Endothelial cell of umbilical vein (primary cell): Measurements from ENCODE around the gene DDX42. TPM values are rescaled to one million over a fixed set of nuclear protein-coding genes. Genes with fewer than 3 reads are reported as not detected.

Experiments used
- BruUV-seq: library from RNA; stranded (reverse); fragments of 400-500 nt; replicated peaks from 2 replicates; lab custom pipeline; 2021; lab: Mats Ljungman, UMichigan
- CTCF ChIA-PET: fragments of 300-600, 350-600 bp; sonication (Branson Sonifier 250); formaldehyde crosslinking; loops from one replicate; lab custom pipeline; 2021; ENCODE audit warnings: antibody characterized with exemption, inconsistent platforms; lab: Charles Lee
- POLR2A ChIA-PET: fragments of 300-600, 350-600 bp; sonication (Branson Sonifier 250); formaldehyde crosslinking; loops from one replicate; lab custom pipeline; 2021; ENCODE audit warnings: antibody characterized with exemption, inconsistent platforms; lab: Charles Lee
- DNase-seq: peaks from one replicate; pipeline ENCODE4 v3.0.0-alpha.2; 2011; ENCODE audit warnings: low read depth, low spot score
- FAIRE-seq: peaks from 2 replicates; lab custom pipeline; 2011; peaks lifted over from hg19 to GRCh38; lab: Jason Lieb, UNC
- H2AFZ ChIP-seq: 2 replicates; pipeline ENCODE4 v1.6.0; 2012; ENCODE audit warnings: low read depth, low read length, control low read depth, inconsistent platforms
- H3K27ac ChIP-seq: 2 replicates; pipeline ENCODE4 v1.5.1; 2011; ENCODE audit warnings: low read depth, mild to moderate bottlenecking, control low read depth, low read length, moderate library complexity; ENCODE audit not compliant: insufficient read depth
- H3K27me3 ChIP-seq, 2 experiments: 2 replicates each; pipeline versions ENCODE4 v1.6.0 to v1.6.1; 2011; ENCODE audit warnings: low read length in 2 of 2, mixed read lengths in 1 of 2; ENCODE audit not compliant: control insufficient read depth in 2 of 2, insufficient read depth in 2 of 2
- H3K36me3 ChIP-seq, 2 experiments: 2 replicates in 1 of 2; 3 replicates in 1 of 2; pipeline ENCODE4 v1.5.1; 2011; ENCODE audit warnings: low read length in 2 of 2, mild to moderate bottlenecking in 1 of 2, moderate library complexity in 1 of 2; ENCODE audit not compliant: control insufficient read depth in 2 of 2, insufficient read depth in 2 of 2; ENCODE audit errors: extremely low read depth in 1 of 2
- H3K4me1 ChIP-seq: 3 replicates; pipeline ENCODE4 v1.5.1; 2011; ENCODE audit warnings: mild to moderate bottlenecking, low read length; ENCODE audit not compliant: control insufficient read depth, insufficient read depth; ENCODE audit errors: extremely low read depth
- H3K4me2 ChIP-seq: 2 replicates; pipeline ENCODE4 v1.6.1; 2011; ENCODE audit warnings: low read length, control low read depth, mixed read lengths; ENCODE audit not compliant: insufficient read depth
- H3K4me3 ChIP-seq, 3 experiments: fragments of 200-600 bp in 1 of 3; sonication (generic), shearing (Covaris generic) in 1 of 3; replicated peaks in 1 of 3; 2 replicates each; pipeline ENCODE4 v1.5.1; 2011 to 2016; ENCODE audit warnings: control low read depth in 3 of 3, low read length in 3 of 3, mild to moderate bottlenecking in 2 of 3, inconsistent platforms in 1 of 3, low read depth in 1 of 3, moderate library complexity in 1 of 3; ENCODE audit not compliant: insufficient read depth in 1 of 3
- H3K79me2 ChIP-seq: 2 replicates; pipeline ENCODE4 v1.6.0; 2012; ENCODE audit warnings: low read length, inconsistent platforms; ENCODE audit not compliant: control insufficient read depth, insufficient read depth
- H3K9ac ChIP-seq: replicated peaks from 2 replicates; pipeline ENCODE3; 2011; ENCODE audit warnings: low read length, control low read depth; ENCODE audit not compliant: insufficient read depth; ENCODE audit errors: extremely low read depth
- H3K9me1 ChIP-seq: replicated peaks from 3 replicates; pipeline ENCODE4 v1.6.0; 2011; ENCODE audit warnings: mild to moderate bottlenecking, low read length; ENCODE audit not compliant: control insufficient read depth, insufficient read depth; ENCODE audit errors: extremely low read depth
- H3K9me3 ChIP-seq: replicated peaks from 2 replicates; pipeline ENCODE4 v1.5.1; 2012; ENCODE audit warnings: low read length, inconsistent platforms; ENCODE audit not compliant: control insufficient read depth, insufficient read depth
- H4K20me1 ChIP-seq: replicated peaks from 2 replicates; pipeline ENCODE3; 2011; ENCODE audit warnings: mild to moderate bottlenecking, low read length; ENCODE audit not compliant: control insufficient read depth, insufficient read depth; ENCODE audit errors: extremely low read depth
- EZH2 ChIP-seq: IDR thresholded peaks from 2 replicates; pipeline ENCODE4 v1.6.1; 2012; ENCODE audit warnings: borderline replicate concordance, low read depth, mild to moderate bottlenecking, moderate library complexity, low read length, inconsistent platforms; ENCODE audit not compliant: severe bottlenecking
- FOS ChIP-seq: IDR thresholded peaks from 2 replicates; pipeline ENCODE4 v1.6.1; 2011; ENCODE audit warnings: mild to moderate bottlenecking, low read length, moderate library complexity, borderline replicate concordance; ENCODE audit not compliant: insufficient read depth
- GATA2 ChIP-seq: IDR thresholded peaks from 2 replicates; pipeline ENCODE4 v1.7.0; 2011; ENCODE audit warnings: low read depth, mild to moderate bottlenecking, moderate library complexity, mixed read lengths, low read length; ENCODE audit not compliant: insufficient read length, insufficient read depth
- MYC ChIP-seq: IDR thresholded peaks from one replicate; pipeline ENCODE4 v1.6.1; 2011; ENCODE audit warnings: mild to moderate bottlenecking, low read depth, low read length
- dilution Hi-C: fragments of 300-500 bp; cut with MboI; formaldehyde crosslinking; loops from one replicate; pipeline ENCODE4 v1.15.0; 2019; ENCODE audit warnings: low sequenced_read_pairs; ENCODE audit not compliant: extremely low pct_ligation_motif_present
- intact Hi-C: fragments of 100-400 bp; cut with micrococcal nuclease; formaldehyde crosslinking; loops from one replicate; pipeline ENCODE4 v1.10.0; 2022
- polyA plus RNA-seq, 4 experiments: library from polyadenylated mRNA; depleted of rRNA in 3 of 4; stranded (reverse) in 3 of 4; unstranded in 1 of 4; fragments of >200 nt; gene quantifications; 2 replicates each; pipeline versions ENCODE4 v1.2.1 to v1.2.3, GENCODE V29; 2011 to 2012; ENCODE audit warnings: missing spikeins in 1 of 4
- total RNA-seq: library from RNA; stranded (reverse); gene quantifications from 2 replicates; pipeline ENCODE4 v1.2.3, GENCODE V29; 2021
- TF ChIP-seq, protein P1 (sequence below), 2 donors: IDR thresholded peaks; 1 replicate in 1 of 2; 2 replicates in 1 of 2; pipeline ENCODE4 v1.5.1; 2011; ENCODE audit warnings: low read length in 2 of 2, mild to moderate bottlenecking in 2 of 2, moderate library complexity in 2 of 2, control low read depth in 1 of 2, inconsistent platforms in 1 of 2, low read depth in 1 of 2; ENCODE audit not compliant: insufficient read depth in 1 of 2; ENCODE audit errors: extremely low read depth in 1 of 2

Gene DDX42
- total and polyA plus RNA-seq, 2 donors (not counting 3 experiments of a cell fraction or from before 2014, with no cell fraction given): 48.1 to 124 TPM

DNA sequence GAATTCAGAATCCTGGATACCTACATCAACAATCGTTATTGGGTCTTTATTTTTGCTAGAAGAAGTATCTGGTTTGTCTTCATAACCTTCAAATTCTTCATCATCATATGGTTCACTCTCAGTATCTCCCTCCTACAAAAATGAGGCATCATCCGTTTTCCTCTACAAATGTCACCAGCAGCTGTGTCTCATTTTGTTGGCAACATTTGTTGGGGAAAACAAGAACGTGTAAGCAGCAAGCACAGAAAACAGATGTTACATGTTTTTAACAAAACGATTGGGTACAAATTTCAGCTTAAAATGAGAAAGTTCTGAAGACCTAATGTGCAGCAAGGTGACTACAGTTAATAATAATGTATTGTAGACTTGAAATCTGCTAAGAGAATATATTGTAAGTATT lies 9.3 kb upstream of the DDX42 start:
- H3K4me1 ChIP-seq: peaks cover 9% of the 10 kb centered on the region
- peaks cover 45% of the 10 kb centered on the region for H3K79me2 ChIP-seq
- CTCF ChIA-PET: interaction anchor here (1.5 kb wide), 1 partner anchor 15 kb away, joined by 3 read pairs; no protein-coding TSS in a partner anchor
- H4K20me1 ChIP-seq: peaks cover 4% of the 10 kb centered on the region
- intact Hi-C loops: no loop called here
- H3K4me2 ChIP-seq: no peak overlapping the region
- BruUV-seq: no TSS peak
- H3K4me3 ChIP-seq: no peak overlapping the region
- POLR2A ChIA-PET: interaction anchor here (0.7 to 1.1 kb wide), 2 partner anchors 9 to 12 kb away, joined by 4 read pairs; partner anchors contain the start of gene CCDC47
- DNase-seq (no peak), FAIRE-seq (no peak)
- no peaks in the 10 kb centered on the region for H3K9me1 ChIP-seq
- H3K27me3 ChIP-seq: no peaks in the 10 kb centered on the region
- dilution Hi-C loops: no loop called here
- TF ChIP-seq EZH2 (no peak), GATA2 (no peak), FOS (no peak), MYC (no peak)
- TF ChIP-seq, protein P1, sequence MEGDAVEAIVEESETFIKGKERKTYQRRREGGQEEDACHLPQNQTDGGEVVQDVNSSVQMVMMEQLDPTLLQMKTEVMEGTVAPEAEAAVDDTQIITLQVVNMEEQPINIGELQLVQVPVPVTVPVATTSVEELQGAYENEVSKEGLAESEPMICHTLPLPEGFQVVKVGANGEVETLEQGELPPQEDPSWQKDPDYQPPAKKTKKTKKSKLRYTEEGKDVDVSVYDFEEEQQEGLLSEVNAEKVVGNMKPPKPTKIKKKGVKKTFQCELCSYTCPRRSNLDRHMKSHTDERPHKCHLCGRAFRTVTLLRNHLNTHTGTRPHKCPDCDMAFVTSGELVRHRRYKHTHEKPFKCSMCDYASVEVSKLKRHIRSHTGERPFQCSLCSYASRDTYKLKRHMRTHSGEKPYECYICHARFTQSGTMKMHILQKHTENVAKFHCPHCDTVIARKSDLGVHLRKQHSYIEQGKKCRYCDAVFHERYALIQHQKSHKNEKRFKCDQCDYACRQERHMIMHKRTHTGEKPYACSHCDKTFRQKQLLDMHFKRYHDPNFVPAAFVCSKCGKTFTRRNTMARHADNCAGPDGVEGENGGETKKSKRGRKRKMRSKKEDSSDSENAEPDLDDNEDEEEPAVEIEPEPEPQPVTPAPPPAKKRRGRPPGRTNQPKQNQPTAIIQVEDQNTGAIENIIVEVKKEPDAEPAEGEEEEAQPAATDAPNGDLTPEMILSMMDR (IDR thresholded peaks at IDR 0.05; ENCODE audit: extremely low read depth in 1 of 2, insufficient read depth in 1 of 2, low read depth in 1 of 2, low read length in 2 of 2): no peak
- H2AFZ ChIP-seq: no peak overlapping the region
- peaks cover 6 to 17% of the 10 kb centered on the region in 2 experiments for H3K36me3 ChIP-seq
- no peak overlapping the region for H3K27ac ChIP-seq
- no peak overlapping the region for H3K9ac ChIP-seq
- H3K9me3 ChIP-seq: no peaks in the 10 kb centered on the region
